Natural killer cell (primary cell): ENCODE results near the gene PSMF1. TPM values are rescaled to one million over a fixed set of nuclear protein-coding genes. Genes with fewer than 3 reads are reported as not detected.
A peak's percentile ranks its signal among the peaks of the same experiment; 100 is the strongest.

ENCODE experiments used
- ATAC-seq, 3 donors: fragments of 150-1000 bp in 2 of 3; fragments of 200-7000 bp in 1 of 3; cut with Tn5 transposase; 1 replicate in 1 of 3; 2 replicates in 2 of 3; pipeline ENCODE4 v1.10.0; 2021; ENCODE audit warnings: mild to moderate bottlenecking in 2 of 3, moderate library complexity in 2 of 3
- DNase-seq, 2 donors: peaks; one replicate each; pipeline versions ENCODE4 v3.0.0 to v3.0.0-alpha.2; 2013 to 2021; ENCODE audit warnings: mixed read lengths in 1 of 2
- H3K27ac ChIP-seq: one replicate; pipeline ENCODE4 v1.5.1; 2013; ENCODE audit warnings: mild to moderate bottlenecking, low read length
- H3K27me3 ChIP-seq: one replicate; pipeline ENCODE4 v1.6.1; 2013; ENCODE audit warnings: low read length; ENCODE audit not compliant: control insufficient read depth, insufficient read depth
- H3K36me3 ChIP-seq: one replicate; pipeline ENCODE4 v1.6.1; 2013; ENCODE audit warnings: low read length; ENCODE audit not compliant: control insufficient read depth, insufficient read depth
- H3K4me1 ChIP-seq: one replicate; pipeline ENCODE4 v1.6.1; 2013; ENCODE audit warnings: low read length; ENCODE audit not compliant: control insufficient read depth, insufficient read depth
- H3K4me3 ChIP-seq: one replicate; pipeline ENCODE4 v1.5.1; 2013; ENCODE audit warnings: low read length
- H3K9me3 ChIP-seq: one replicate; pipeline ENCODE4 v1.6.1; 2013; ENCODE audit warnings: low read length; ENCODE audit not compliant: control insufficient read depth, insufficient read depth
- H3K27ac Mint-ChIP-seq, 2 donors: one replicate each; pipeline ENCODE4 v1.8.0; 2022; ENCODE audit warnings: mild to moderate bottlenecking in 2 of 2, mixed read lengths in 2 of 2, moderate library complexity in 1 of 2
- H3K27me3 Mint-ChIP-seq, 2 donors: one replicate each; pipeline ENCODE4 v1.8.0; 2022; ENCODE audit warnings: low read depth in 2 of 2, mixed read lengths in 2 of 2
- H3K36me3 Mint-ChIP-seq: one replicate; pipeline ENCODE4 v1.8.0; 2022; ENCODE audit warnings: mixed read lengths
- H3K4me1 Mint-ChIP-seq, 2 donors: one replicate each; pipeline ENCODE4 v1.8.0; 2022; ENCODE audit warnings: mixed read lengths in 2 of 2
- H3K4me3 Mint-ChIP-seq: one replicate; pipeline ENCODE4 v1.8.0; 2022; ENCODE audit warnings: mild to moderate bottlenecking, moderate library complexity, mixed read lengths
- H3K9me3 Mint-ChIP-seq, 2 donors: one replicate each; pipeline ENCODE4 v1.8.0; 2022; ENCODE audit warnings: mixed read lengths in 2 of 2
- WGBS: methylation state at CpG from one replicate; pipeline ENCODE4 v1.1.7; 2013; ENCODE audit warnings: missing lambda C conversion rate; ENCODE audit not compliant: insufficient coverage; 5-methylcytosine and 5-hydroxymethylcytosine counted together
- intact Hi-C: fragments of 100-400 bp; cut with micrococcal nuclease; formaldehyde crosslinking; loops from one replicate; pipeline ENCODE4 v1.14.2; 2022
- total RNA-seq, 4 donors: library from RNA; stranded (reverse); fragments of 120-200 nt in 1 of 4; gene quantifications; one replicate each; pipeline versions ENCODE4 v1.2.3 to v1.2.4, GENCODE V29; 2013 to 2022
- TF ChIP-seq, protein P1 (sequence below): fragments of 200-600 bp; IDR thresholded peaks from one replicate; pipeline ENCODE4 v1.8.0; 2022; ENCODE audit warnings: antibody characterized with exemption

PSMF1 gene
- total RNA-seq, 3 donors from 2014 or later (not counting 1 experiment from before 2014, with no cell fraction given) = 97.1 to 107 (median 101) TPM

DNA sequence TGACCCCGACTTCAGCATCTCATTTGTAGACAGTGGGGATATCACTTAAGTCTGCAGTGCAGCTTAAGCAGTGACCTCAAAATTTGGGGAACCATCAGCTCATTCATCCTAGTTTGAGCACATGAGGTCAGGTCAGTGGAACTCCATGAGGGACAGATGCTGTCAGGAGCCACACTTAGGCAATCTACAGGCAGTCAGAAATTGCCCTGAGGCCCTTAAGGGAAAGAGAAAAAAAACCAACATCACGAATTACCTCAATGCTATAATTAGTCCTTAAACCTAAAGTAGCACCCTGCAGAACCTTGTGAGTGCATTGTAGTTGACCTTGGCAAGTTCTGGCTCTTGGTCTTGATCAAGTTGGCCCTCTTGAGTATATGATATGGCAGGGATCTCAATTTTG lies 45.3 kb downstream of the PSMF1 start:
- WGBS = 100% methylated on average over 1 of the region's 2 CpGs

DNA sequence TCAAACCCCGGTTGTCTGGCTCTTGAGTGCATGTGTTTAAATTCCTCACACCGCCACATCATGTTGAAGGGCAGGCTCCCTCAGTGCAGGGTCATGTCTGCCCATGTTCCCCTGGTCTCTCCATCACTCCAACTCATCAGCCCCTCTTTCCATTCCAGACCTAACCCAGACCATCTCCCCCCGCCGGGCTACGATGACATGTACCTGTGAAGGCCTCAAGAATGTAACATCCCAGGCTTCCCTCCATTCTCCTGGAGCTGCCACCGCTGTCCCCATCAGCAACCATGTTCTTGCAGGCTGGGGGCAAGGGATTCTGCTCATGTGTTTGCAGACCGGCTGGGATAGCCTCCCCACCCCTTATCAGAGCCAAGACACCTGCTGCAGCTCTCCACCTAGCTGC lies 46.5 kb downstream of the PSMF1 start:
- no peaks in the 10 kb centered on the region for H3K9me3 Mint-ChIP-seq
- intact Hi-C loops = no loop called here
- Histone ChIP-seq H3K27ac (no peak overlapping the region), H3K27me3 (no peaks in the 10 kb centered on the region), H3K9me3 (no peaks in the 10 kb centered on the region), H3K4me3 (no peak overlapping the region), H3K4me1 (no peaks in the 10 kb centered on the region), H3K36me3 (peaks cover 82% of the 10 kb centered on the region)
- ATAC-seq (no peak), DNase-seq (no peak)
- H3K27me3 Mint-ChIP-seq = no peaks in the 10 kb centered on the region
- H3K36me3 Mint-ChIP-seq = peaks cover 30% of the 10 kb centered on the region
- no peak overlapping the region for H3K4me3 Mint-ChIP-seq
- H3K4me1 Mint-ChIP-seq = peaks cover 5 to 15% of the 10 kb centered on the region in 2 donors
- TF ChIP-seq, protein P1, sequence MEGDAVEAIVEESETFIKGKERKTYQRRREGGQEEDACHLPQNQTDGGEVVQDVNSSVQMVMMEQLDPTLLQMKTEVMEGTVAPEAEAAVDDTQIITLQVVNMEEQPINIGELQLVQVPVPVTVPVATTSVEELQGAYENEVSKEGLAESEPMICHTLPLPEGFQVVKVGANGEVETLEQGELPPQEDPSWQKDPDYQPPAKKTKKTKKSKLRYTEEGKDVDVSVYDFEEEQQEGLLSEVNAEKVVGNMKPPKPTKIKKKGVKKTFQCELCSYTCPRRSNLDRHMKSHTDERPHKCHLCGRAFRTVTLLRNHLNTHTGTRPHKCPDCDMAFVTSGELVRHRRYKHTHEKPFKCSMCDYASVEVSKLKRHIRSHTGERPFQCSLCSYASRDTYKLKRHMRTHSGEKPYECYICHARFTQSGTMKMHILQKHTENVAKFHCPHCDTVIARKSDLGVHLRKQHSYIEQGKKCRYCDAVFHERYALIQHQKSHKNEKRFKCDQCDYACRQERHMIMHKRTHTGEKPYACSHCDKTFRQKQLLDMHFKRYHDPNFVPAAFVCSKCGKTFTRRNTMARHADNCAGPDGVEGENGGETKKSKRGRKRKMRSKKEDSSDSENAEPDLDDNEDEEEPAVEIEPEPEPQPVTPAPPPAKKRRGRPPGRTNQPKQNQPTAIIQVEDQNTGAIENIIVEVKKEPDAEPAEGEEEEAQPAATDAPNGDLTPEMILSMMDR = no peak
- H3K27ac Mint-ChIP-seq = no peak overlapping the region
- 98% methylated on average over 7 of the region's 7 CpGs for WGBS

More for the DNA sequence above, 45.3 kb downstream of the PSMF1 start:
- Histone ChIP-seq H3K36me3 (peaks cover 75% of the 10 kb centered on the region), H3K4me3 (no peak overlapping the region), H3K4me1 (no peaks in the 10 kb centered on the region), H3K27ac (no peak overlapping the region), H3K27me3 (no peaks in the 10 kb centered on the region), H3K9me3 (no peaks in the 10 kb centered on the region)
- peaks cover 28% of the 10 kb centered on the region for H3K36me3 Mint-ChIP-seq
- no peak for ATAC-seq
- no peaks in the 10 kb centered on the region for H3K9me3 Mint-ChIP-seq
- H3K27ac Mint-ChIP-seq = peak overlapping the region in 1 of 2 donors; percentile 42
- H3K4me3 Mint-ChIP-seq = no peak overlapping the region
- H3K4me1 Mint-ChIP-seq = peaks cover 5 to 15% of the 10 kb centered on the region in 2 donors
- TF ChIP-seq, protein P1 = no peak
- intact Hi-C loops = no loop called here
- no peaks in the 10 kb centered on the region for H3K27me3 Mint-ChIP-seq
- DNase-seq = no peak

DNA sequence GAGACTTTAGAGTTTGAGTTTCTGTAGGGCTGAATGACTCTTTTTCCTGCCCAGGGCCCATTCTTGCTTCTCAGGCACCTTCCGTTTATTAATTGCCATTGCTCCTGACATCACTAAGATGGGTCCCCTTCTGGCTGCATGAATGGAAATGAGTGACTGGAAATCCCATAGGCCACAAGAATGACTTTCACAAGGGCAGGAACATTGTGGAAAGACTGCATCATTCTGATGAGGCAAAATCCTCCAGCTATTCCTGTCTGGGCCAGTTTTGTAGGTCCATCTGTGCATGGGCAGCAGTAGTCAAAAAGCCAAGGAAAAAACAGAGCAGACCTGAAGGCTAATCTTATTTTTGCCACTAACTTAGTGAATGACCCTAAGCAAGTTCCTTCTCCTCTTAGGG lies 47.1 kb downstream of the PSMF1 start:
- no peaks in the 10 kb centered on the region for H3K27me3 ChIP-seq
- H3K27me3 Mint-ChIP-seq = no peaks in the 10 kb centered on the region
- no peaks in the 10 kb centered on the region for H3K4me1 ChIP-seq
- H3K9me3 ChIP-seq = no peaks in the 10 kb centered on the region
- H3K4me1 Mint-ChIP-seq = peaks cover 5 to 15% of the 10 kb centered on the region in 2 donors
- DNase-seq = no peak
- TF ChIP-seq, protein P1 = no peak
- no peak for ATAC-seq
- WGBS = 86% methylated on average over 1 of the region's 1 CpG
- no peak overlapping the region for H3K27ac Mint-ChIP-seq
- H3K36me3 ChIP-seq = peaks cover 78% of the 10 kb centered on the region
- no peak overlapping the region for H3K4me3 Mint-ChIP-seq
- intact Hi-C loops = no loop called here
- no peak overlapping the region for H3K27ac ChIP-seq
- no peak overlapping the region for H3K4me3 ChIP-seq
- peaks cover 30% of the 10 kb centered on the region for H3K36me3 Mint-ChIP-seq
- H3K9me3 Mint-ChIP-seq = no peaks in the 10 kb centered on the region

DNA sequence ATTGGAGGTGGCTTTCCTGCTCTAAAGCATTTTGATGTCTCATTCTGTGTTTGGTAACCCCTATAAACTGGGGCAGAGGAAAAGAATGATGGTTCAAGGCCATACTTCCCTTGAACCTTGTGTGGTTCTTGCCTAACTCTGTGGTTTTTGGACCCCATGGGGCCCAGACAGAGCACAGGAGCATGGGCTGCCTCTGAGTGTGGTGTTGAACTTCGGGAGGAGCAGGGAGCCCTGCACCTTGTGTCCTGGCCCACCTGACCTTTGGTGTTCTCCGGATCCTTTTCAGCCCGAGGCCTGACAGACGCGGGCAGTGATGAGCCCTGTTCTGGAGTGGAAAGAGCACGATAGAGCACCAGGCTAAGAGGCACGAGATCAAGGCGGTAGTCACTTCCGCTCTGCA lies 47.5 kb downstream of the PSMF1 start:
- ATAC-seq = no peak
- H3K27me3 Mint-ChIP-seq = no peaks in the 10 kb centered on the region
- TF ChIP-seq, protein P1 = no peak
- intact Hi-C loops = no loop called here
- Histone ChIP-seq H3K9me3 (no peaks in the 10 kb centered on the region), H3K36me3 (peaks cover 78% of the 10 kb centered on the region), H3K4me1 (no peaks in the 10 kb centered on the region), H3K27me3 (no peaks in the 10 kb centered on the region), H3K4me3 (no peak overlapping the region), H3K27ac (no peak overlapping the region)
- peaks cover 5 to 12% of the 10 kb centered on the region in 2 donors for H3K4me1 Mint-ChIP-seq
- 97% methylated on average over 9 of the region's 9 CpGs for WGBS
- H3K36me3 Mint-ChIP-seq = peaks cover 30% of the 10 kb centered on the region
- no peaks in the 10 kb centered on the region for H3K9me3 Mint-ChIP-seq
- DNase-seq = no peak
- H3K4me3 Mint-ChIP-seq = no peak overlapping the region
- no peak overlapping the region for H3K27ac Mint-ChIP-seq
